ENCODE data around the gene PDSS2.
"Not testable (repeated sequence)": the region's sequence is repeated elsewhere in the genome, so short reads cannot be mapped to it uniquely, and the experiment has no call there.

- not testable (repeated sequence) for TF ChIP-seq EZH2 (IDR thresholded peaks at IDR 0.05; ENCODE audit: borderline replicate concordance, low read length); CTCF (IDR thresholded peaks at IDR 0.05; ENCODE audit: low read length)
Measured at GRCh38 chr6:107425951-107426350, 33.4 kb downstream of the PDSS2 start.

Measured in OCI-LY1 (cell line).